RKO (cell line): ENCODE measurements around the gene NTRK3.
A peak's percentile ranks its signal among the peaks of the same experiment; 100 is the strongest.

Experiments
- DNase-seq: peaks from one replicate; pipeline ENCODE4 v3.0.0-alpha.2; 2016; ENCODE audit warnings: low spot score

Gene NTRK3

GRCh38 chr15:88256279-88257230 lies at the start of gene NTRK3:
Gene NTRK3, minus strand, starts transcription at chr15:88256739. Its CDS starts 586 bp downstream, at chr15:88256153.
- no peak for DNase-seq

DNA sequence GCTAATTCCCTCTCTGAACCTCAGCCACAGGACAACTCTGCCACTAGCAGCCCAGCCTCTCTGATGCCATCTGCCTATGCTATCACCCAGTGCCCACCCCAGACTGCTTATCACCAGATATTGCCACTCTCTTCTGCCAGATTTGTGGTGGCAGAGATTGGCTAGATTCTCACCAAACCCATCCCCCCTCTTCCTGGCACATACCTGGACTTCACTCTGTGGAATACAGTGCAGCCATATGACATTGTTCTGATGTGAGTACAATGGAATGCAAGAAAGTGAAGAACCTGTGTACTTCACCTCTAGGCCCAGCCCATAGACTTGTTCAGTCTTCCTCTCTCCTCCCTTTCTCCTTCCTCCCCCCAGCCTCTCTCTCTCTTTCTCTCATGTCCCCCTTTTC lies 46.9 kb upstream of the NTRK3 start:
- DNase-seq: no peak

GRCh38 chr15:88302373-88302772 lies 45.8 kb upstream of the NTRK3 start:
- no peak for DNase-seq

DNA sequence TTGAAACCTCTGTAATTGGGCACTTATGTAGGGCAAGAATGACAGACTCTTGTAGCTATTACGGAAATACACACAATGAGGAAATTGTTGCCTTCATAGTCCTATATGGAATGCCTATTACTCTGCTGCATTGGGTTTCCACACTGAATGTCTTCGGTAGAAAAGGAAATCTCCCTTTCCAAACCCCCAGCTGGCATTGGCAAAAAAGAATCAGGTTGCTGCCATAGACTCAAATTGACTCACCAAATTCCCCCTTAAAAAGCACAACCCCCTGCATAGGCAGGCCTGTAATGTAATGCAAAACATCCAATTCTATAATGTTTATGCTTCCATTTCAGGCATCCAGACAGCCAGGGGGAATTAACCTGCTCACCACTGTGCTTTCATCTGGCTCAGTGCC lies 44.8 kb upstream of the NTRK3 start:
- no peak for DNase-seq

GRCh38 chr15:88300861-88301260 lies 44.3 kb upstream of the NTRK3 start:
- DNase-seq: no peak

DNA sequence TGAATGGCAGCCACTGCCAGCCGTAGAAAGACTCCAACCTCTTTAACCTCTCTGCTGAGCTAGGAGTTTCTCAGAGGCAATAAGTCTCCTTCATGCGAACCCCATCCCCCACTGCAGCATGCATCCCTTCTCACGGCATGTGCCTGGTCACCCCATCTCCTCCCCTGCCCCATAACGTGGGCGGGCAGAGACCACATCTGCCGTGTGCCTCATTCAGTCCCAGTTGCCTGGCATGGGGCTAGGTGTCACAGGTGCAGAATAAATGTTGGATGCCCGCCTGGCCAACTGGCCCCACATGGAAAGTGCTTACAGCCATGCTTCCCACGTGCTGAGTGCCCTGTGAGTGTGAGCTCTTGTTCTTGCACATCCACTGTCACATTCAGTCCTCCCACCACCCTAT lies 43.5 kb upstream of the NTRK3 start:
- DNase-seq: no peak

DNA sequence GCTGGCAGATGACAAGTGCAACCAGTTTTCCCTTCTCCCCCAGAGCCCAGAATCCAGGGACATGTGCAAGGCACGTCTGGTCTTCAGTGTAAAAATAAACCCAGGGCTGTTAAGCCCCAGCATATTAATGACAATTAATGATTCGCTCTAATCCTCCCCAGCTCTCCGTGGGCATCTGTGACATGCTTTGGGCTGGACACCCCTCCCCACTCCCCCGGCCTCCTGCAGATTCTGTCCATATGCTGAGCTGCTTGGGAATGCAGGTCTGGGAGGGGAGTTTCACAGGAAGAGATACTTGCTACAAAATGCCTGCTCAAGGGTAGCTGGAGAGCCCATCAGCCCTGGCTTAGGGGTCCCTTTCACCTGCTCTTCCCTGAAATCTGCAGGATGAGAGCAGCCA lies 43.0 kb upstream of the NTRK3 start:
- no peak for DNase-seq

DNA sequence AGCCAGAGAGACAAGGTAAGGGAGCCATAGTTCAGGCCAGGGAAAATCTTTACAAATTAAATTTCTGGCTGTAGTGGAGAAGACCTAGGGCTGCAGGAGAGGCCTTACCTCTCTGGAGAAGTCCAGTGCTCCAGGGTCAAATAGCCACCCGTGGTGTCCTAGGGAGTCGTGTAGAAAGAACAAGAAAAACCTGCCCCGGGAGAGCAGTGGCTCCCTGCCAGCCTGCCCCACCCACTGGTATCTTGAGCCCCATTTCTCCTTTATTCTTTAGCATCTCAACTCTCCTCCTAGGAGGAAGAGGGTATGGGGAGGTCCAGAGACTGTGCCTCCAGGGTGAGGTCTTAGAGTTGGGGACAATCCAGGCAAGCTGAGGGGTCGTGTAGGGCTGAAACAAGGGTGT lies 32.1 kb upstream of the NTRK3 start:
- no peak for DNase-seq

DNA sequence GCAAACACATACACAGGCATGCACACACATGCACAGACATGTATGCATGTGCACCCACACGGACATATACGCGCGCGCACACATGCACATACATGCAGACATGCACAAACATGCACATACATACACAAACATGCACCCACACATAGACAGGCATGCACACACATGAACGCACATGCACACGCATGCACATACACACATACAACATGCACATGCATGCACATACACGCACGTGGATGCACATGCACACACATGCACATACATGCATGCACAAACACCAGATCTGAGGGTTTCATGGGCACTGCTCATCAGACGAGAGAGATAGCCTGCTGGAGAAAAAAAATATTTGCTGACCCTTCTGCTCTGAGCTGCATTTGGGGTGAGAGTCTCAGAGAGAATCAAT lies 31.7 kb upstream of the NTRK3 start:
- no peak for DNase-seq

DNA sequence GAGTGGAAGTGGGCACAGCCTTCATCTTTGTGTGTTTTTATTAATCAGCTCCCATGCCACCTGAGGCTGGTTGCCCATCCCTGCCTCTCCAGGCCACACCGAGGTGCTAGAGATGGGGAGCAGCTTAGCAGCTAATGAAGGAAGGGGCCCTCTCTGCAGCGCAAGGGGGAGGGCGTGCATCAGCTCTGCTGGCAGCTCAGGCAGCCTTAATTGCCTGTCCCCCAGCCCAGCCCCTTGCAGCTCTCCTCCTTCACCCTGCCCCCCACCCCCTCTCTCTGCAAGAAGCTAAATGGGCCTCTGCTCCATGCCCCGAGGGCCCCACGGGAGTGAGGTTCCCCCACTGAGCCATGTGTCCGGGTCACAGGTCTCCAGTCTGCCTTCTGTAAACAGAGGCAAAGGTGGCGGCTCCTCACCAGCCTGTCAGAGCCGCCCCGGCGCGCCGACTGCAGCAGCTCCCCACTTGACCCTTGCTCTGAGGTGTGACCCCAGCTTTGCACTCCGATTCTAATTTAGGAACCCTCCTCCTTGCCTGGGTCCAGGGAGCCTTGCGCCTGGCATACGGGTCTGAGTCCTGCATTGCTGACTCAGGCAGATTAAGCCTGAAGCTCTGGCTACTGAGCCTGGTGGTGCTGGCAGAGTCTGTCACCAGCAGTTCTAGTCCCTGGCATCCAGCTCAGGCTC lies 27.9 kb upstream of the NTRK3 start:
- DNase-seq: no peak

- DNase-seq: no peak
Measured at GRCh38 chr15:88282614-88283013, 26.1 kb upstream of the NTRK3 start.

GRCh38 chr15:88276821-88277410 lies 20.4 kb upstream of the NTRK3 start:
- no peak for DNase-seq

- DNase-seq: no peak
Measured at GRCh38 chr15:88275804-88276203, 19.3 kb upstream of the NTRK3 start.

- peak; percentile 25 for DNase-seq
Measured at GRCh38 chr15:88274553-88275460, 18.3 kb upstream of the NTRK3 start.

DNA sequence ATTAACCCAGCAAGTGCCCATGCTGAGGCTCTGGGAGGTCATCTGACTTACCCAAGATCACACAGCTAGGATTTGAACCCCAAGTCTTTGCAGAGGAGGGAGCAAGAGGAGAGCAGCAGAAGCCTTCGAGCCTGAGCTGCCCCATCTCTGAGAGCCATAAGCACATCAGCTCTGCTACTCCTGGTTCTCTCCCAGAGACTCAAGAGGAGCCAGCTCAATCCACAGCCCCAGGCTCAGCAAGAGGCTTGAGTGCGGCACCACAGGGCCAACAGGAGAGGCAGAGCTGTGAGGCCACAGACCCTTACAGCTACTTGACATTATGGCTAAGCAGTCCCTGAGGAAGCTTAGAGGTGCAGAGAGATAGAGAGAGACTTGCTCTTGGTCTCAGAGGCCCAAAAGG lies 15.9 kb upstream of the NTRK3 start:
- no peak for DNase-seq

DNA sequence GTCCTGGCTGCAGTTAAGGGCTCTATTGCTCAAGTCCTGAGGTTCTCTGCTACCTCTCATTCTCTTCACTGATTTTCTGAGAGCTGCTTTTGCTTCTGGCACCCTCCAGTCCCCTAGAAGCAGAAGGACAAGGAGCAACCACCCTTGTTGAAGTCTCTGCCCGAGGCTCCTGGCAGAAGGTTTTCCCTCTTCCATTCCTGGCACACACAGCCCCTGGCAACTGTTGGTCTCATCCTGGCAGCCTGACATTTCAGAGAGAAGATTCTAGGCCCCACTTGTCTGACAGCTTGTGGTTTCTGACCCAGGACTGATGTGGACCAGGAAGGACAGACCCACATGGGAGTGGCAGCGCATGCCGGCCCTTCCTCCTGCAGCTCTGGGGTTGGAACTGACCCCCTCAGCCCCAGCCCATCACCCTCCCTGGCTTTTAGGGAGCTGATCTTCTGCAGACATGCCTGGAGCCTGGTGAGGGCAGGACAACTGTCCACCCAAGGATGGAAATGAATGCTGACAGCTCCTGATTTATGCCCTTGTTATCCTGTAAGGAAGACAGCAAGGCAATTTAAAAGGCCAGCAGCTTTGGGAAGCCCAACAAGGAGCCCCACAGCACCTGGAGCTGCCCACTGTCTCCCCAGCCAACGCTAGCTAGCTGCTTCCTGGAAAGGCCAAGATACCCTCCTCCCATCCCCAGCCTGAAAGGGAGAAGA lies 13.0 kb upstream of the NTRK3 start:
- DNase-seq: no peak

- DNase-seq: no peak
Measured at GRCh38 chr15:88267720-88268119, 11.2 kb upstream of the NTRK3 start.

DNA sequence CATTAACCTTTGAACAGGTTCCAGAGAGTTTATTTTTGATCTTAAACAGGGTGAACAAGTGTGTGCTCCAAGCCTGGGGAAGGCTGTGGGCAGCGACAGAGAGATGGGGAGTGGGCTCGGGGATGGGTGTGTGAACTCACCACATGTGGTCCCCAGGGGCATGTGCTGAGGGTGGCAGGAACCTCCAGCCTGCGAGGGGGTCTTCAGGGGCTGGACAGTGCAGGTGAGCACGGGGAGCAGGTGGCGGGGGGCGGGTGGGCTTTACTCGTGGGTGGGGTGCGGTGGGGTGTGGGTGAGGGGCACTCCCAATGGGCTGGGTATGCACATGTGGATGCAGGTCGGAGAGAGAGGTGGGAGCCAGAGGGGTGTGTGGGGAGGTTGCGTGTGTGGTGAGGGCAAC lies 9.6 kb upstream of the NTRK3 start:
- DNase-seq: no peak

GRCh38 chr15:88264622-88265021 lies 8.1 kb upstream of the NTRK3 start:
- no peak for DNase-seq

DNA sequence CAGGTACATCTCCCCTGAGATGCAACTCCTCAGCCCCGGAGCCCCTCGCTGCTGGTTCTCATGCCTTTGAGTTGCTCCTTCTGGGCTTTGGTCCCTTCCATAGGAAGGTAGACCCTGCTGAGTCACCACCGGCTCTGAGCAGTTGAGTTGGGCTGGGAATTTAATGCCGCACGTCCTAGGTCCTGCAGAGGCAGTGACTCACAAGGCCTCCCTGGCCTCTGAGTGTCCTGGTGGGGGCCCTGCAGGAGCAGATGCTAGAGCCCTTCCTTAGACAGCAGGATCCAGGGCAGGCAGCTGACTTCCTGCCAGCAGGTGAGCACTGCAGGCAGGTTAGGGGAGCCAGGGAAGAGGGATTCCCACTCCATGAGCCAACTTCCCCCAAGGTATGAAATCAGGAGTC lies 5.5 kb upstream of the NTRK3 start:
- DNase-seq: no peak

DNA sequence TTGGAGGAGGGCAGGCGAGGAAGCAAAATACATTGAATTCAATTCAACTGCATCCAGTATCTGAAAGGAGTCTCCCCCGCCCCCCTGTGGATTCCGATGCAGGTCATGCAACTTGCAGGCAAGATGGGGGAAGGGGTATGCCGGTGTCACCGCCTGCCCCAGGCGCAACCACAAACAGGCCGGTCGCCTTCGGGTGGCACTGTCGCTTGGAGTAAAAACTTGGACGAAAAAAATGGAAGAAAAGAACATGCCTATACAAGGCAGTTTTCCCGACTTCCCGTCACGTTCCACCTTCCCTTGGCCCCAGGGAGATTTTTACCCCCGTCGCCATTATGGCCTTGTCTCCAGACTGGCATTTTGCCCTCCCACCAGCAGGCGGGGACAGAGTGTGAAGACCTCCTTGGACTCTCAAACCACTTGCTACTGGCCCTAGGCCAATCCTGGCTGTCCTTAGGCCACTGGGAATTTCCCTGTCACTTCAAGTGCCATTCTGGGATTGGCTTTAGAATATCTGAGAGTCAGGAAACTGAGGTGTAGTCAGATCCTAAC lies 1.6 kb upstream of the NTRK3 start:
- DNase-seq: no peak
